Stimulated activated CD8-positive, alpha-beta memory T cell treated with anti-CD3 and anti-CD28 coated beads, Interleukin-12 subunit alpha, Interleukin-12 subunit beta, amount 100 ng/mL, for 24 hours (primary cell): ENCODE data around the gene ZNF277.
"Not testable (repeated sequence)": the region's sequence is repeated elsewhere in the genome, so short reads cannot be mapped to it uniquely, and the experiment has no call there.

Experiments used
- DNase-seq: peaks from one replicate; pipeline ENCODE4 v3.0.0-alpha.2; 2020; ENCODE audit errors: extremely low read depth

The ZNF277 gene

DNA sequence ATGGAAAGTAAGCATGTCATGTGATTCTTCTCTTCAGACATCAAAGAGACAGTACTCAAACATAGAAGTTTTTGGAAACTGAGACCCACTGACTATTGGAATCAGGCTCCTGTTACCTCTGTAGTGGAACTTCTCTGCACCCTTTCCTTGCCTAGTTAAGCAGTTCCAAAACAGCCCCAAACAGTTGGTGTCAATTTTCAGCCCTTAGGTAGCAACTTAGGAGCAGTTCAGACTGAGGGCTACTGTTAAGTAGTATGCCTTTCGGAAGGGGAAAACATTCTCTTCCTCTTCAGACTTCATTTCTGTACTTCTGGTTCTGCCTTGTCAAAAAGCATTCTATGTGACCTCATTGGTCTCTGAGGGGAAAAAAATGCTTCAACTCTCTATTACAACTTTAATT lies 85.7 kb downstream of the ZNF277 start:
- no peak for DNase-seq

DNA sequence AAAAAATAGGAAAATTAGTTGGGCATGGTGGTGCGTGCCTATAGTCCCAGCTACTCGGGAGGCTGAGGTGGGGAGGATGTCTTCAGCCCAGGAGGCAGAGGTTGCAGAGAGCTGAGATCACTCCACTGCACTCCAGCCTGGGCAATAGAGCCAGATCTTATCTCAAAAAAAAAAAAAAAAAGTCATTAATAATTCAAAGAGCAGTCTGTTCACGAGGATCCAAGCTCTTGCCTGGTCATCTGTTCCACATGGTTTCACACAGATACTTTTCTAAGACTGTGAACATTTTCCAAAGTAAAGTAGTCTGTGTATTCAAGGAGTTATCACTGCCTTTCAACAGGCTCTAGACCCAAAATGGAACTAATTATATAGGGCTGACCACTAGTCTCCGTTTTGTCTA lies 86.9 kb downstream of the ZNF277 start:
- DNase-seq: no peak

DNA sequence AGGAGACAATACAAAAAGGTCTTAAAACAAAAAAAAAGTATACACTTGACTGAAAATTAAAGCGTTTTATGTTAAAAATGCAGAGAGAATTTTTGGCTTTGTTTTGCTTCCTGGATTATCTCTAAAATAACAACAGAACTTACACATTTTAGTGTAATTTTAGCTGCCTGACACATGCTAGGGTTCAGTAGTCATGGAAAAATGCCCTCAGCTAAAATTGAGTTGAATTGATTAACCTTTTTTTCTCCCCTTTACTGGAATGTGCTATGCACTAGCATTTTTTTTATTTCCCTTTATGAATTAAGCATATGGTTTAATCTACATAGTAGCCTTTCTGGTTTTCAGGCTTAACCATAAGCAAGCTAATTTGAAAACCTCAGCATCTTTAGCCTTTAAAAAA lies 89.9 kb downstream of the ZNF277 start:
- no peak for DNase-seq

DNA sequence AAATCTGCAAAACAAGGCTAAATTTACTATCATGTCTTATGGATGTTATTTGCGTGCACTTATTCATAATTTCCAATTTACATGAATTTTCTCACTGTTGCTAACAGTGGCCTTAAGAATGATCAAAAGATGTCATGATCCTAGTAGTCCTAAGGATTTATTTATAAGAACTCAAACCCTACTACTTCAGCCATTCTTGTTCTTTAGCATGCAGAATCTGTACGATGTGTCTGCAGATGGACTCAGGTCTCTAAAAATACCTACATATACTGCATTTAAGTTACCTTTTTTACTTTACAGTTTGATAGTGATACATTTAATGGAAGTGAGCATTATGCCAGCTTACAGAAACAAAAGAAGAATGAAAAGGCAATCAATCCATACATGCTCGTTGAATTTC lies 91.2 kb downstream of the ZNF277 start:
- DNase-seq: no peak

DNA sequence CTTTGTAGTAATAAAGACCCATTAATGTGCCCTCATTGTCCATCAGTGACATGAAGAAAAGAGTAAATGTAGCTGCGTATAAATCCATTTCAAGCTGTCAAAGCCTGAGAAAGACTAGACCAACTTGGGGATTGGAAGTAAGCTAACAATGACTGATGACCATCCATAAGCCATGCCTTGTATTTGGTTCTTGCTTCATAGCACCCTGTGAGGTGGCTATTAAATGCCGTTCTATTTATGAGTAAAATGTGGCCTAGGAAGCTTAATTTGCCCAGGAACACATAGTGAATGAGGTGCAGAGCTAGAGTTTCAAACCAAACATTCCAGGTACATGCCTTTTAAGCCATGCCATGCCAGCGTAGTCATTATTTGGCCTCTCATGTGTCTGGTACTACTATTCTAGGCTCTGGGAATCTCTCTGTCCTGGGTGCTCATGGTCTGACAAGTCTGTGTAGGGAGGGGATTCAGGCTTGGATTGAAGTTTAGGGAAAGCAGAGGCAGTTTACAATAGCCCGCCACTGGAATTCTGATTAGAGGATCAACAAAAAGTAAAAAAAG lies 92.1 kb downstream of the ZNF277 start:
- no peak for DNase-seq

DNA sequence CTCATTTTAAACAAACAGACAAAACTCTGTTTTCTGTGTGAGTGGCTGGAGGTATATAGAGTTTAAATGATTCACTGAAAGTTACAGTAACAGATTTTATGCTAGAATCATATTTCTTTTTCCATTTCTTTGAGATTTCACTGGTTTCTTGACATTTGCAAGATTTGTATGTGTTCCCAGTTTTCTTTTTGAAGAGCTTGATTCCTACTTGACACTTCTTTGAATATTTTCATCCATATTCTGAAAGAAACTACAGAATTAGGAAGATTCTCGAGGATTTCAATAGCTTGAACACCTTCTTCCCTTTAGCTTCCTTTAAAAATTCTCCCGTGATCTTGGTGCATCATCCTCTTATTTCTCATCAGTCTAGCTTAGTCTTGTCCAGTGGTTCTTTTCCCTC lies 93.6 kb downstream of the ZNF277 start:
- no peak for DNase-seq

DNA sequence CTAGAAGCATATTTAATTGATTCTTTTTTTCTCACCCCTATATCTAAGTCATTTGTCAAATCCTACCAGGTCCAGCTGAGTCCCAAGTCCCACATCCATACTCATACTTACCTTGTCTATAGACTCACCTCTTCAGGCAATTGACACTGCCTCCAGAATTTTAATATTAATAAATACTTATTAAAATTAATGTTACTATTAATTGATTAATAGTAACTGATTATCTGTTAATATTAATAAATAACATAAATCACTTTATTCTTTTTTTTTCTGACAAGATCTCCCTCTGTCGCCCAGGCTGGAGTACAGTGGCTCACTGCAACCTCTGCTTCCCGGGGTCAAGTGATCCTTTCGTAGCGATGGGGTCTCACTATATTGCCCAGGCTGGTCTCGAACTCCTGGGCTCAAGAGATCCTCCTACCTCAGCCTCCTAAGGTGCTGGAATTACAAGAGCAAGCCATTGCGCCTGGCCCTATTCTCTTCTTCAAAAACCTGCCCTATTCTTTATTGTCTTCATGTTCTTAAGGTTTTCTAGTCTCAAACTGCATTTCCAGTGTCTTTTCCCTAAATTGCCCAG lies 94.4 kb downstream of the ZNF277 start:
- no peak for DNase-seq

DNA sequence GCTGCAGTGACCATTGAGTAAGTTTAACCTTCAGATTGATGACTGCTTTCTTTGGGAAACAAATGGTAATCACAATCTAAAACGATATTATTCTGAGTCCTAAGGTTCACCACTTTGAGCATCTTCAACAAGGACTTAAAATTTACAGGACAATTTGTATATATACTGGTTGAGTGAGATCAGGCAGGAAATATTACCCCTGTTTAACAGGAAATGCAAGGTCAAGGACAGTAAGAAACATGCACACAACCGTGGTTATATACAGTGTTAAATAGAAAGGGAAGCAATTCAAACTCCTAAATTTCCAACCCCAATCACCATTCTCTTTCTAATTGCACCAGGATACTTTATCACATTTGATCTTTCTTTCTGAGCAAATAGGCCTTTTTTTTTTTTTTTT lies 96.1 kb downstream of the ZNF277 start:
- no peak for DNase-seq

DNA sequence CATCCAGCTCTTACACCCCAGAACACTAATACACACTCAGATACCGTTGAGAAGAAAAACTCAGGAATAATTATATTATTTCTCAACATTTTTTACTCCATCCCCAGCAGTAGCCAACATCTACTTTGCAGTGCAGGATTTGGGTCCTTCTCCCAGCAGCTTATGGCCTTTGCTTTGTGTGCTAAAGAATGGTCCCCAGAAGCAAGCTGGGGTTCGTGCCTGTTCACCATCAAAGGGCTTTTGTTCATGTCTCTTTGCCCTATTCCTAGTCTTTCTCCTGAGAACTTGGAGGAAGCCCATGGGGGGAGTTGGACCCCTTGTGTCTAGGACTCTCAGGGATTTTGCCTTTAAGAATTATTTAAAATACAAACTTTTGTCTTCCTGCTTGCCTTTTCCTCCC lies 100.4 kb downstream of the ZNF277 start:
- no peak for DNase-seq

DNA sequence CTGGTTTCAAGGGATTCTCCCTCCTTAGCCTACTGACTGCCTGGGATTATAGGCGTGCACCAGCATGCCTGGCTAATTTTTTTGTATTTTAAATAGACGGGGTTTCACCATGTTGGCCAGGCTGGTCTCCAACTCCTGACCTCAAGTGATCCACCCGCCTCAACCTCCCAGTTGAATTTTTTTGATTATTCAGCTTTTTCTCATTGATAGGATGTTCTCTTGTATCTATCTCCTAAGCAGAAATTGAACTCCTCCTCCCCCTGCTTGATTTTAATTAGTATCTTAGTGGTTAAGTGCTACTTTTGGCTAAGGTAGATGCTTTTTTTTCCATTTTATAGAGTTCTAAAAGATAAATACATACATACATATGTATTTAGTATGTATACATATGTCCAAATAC lies 101.0 kb downstream of the ZNF277 start:
- DNase-seq: no peak

DNA sequence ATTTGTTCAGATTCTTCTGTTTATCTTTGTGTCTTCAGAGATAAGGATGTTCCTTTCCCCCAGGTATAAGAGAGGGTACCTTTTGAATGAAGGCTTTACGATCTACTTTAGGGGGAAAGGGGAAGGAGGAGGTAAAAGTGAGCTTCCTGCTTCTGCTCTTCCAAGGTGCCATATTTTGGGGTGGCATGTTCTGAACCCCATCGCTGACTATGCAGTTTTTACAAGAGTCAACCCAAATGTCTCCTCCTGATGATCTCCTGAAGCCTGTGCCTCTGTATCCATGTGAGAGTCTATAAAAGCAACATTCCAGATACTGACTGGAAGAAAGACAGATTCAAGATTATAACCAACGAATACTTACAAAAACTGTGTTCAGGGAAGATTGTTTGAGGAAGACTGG lies 102.5 kb downstream of the ZNF277 start:
- no peak for DNase-seq

DNA sequence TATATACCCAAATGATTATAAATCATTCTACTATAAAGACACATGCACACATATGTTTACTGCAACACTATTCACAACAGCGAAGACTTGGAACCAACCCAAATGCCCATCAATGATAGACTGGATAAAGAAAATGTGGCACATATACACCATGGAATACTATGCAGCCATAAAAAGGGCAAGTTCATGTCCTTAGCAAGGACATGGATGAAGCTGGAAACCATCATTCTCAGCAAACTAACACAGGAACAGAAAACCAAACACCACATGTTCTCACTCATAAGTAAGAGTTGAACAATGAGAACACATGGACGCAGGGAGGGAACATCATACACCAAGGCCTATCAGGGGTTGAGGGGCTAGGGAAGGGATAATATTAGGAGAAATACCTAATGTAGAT lies 110.3 kb downstream of the ZNF277 start:
- not testable (repeated sequence) for DNase-seq

DNA sequence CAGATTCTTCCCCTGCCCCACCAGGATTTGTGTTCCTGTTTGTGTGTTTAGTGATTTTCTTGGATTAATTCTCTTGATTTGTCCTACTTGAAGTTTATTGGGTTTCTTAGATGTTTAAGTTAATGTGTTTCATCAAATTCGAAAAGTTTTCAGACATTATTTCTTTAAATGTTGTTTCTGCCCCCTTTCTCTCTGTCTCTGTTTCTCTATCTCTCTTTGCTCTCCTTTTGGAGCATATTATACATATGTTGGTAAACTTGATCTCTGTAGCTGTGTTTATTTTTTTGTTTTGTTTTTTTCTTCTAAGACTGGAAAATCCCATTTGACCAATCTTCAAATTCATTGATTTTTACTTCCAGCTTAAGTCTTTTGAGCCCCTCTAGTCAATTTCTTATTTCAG lies 115.6 kb downstream of the ZNF277 start:
- DNase-seq: no peak

DNA sequence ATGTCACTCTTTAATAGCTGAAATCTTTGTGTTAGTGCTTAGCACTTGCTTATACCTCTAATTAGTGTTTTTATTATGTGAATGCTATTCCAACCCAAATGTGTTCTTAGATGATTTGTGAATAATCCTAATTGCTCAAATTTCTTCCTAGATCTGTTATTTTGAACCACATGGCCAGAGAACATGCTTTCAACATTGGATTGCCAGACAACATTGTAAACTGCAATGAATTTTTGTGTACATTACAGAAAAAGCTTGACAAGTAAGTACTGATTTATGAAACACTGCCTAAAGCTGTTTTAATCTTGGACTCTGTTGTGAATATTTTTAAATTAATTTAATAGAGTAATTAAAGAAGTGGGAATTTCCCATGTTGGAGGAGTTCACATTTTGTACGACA lies 121.1 kb downstream of the ZNF277 start:
- no peak for DNase-seq

DNA sequence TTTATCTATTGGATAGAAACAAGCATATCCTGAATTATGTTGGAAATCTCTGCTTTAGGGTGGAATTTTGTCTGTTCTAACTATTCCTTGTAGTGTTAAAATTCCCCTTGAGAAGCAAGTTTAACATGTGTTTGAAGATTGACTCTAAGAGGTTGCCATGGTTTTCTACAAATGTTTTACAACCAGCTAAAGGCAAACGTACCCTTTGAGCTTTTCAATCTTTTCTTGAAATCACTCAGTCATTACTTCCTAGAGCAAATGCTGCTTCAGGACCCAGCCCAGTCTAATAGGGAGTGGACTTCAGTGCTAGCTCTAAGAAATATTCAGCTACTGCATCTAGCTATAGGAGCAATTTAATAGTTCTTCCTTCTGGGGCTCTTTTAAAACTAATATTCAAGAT lies 125.0 kb downstream of the ZNF277 start:
- no peak for DNase-seq

DNA sequence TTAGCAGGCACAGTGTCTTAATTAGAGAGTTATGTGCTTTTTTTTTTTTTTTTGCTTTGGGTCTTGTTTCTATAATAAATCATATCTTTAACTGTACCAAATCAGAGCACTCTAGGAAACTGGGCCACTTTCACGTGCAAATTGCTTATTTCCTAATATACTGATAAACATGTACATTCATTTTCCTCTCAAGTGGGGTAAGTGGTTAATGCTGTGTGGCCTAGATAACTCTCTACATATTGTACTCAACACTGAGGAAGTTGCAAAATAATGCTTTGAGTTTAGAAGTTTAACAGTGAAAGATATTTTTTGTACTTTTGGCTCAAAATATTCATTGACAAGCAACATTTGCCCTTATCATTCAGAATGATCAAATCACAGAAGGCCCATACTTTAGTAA lies 127.9 kb downstream of the ZNF277 start:
- no peak for DNase-seq

DNA sequence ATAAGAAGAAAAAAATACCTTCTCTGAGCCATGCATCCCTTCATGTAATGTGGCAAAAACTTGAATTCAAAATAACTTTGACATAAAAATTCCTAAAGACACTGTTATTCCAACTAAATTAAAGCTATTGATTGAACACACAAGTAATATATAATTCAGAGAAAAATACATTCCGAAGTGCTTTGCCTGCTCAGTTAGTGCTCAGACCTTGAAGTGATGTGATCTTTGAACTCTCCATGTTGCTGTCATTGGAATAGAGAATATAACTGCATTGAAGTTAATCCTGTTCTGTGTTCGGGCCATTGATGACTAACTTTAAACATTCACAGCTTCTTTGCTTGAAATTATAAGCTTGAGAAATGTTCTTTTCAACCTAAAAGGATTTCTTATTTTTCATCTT lies 129.8 kb downstream of the ZNF277 start:
- DNase-seq: no peak

DNA sequence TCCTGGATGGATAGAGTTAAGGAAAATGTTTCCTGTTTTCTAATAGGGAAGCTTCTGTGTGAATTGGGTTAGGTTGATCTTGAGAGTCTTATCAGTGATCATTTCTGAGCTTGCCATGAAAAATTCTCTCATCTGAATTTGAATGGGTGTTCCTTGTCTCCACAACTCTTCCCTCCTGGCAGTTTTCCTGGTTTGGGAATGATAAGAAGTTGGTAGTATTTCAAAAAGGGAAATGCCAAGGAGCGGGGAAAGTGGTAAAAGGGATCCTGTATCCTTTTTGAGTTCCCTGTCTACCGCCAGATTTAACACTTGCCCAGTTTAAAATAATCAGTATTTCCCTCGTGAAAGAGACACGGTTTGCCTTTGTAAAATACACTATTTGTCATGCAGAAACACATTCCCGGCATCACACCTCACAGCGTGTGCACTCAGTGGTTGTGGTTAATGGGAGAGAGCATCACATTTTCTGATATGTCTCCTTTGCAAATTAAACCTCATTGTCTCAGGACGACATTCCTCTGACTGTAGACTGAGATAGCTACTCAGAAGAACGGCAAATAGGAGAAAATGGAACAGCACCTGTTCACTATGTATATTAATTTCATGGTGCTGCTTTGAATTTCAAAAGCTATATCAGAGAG lies 130.6 kb downstream of the ZNF277 start:
- no peak for DNase-seq

DNA sequence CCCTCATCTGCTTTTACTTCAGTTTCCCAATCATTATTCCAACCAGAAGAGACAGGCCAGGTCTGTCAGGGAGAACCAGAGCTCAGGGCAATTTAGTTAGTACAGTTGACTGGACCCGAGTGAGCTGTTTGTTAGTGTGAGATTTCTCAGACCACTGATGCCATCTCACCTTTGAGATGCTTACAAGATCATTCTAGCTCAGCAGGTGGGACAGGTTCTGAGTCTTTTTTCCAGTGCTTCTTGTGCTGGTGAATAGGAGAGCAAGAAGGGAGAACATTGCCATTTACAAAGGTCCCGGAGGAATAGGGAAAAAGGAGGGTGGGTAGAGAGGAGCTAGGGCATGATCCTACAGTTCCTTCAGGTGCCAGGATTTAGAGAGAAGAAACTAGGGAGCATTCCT lies 131.4 kb downstream of the ZNF277 start:
- no peak for DNase-seq

DNA sequence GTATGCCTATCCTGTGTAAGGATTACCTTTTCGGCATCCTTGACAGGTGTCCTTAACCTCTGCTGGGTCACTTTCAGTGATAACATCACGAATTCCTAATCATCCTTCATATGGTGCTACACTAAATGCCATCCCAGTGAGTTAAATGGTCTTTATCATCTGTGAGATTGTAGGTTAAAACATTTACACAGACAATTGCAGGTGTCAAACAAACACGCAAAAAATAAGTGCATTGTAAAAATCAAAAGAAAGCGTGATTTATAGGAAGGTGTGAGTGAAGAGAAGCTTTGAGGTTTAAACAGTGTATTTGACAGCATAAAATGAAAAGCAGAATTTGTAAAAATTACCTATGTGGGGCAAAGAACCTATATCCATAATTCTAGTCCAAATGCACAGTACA lies 132.3 kb downstream of the ZNF277 start:
- no peak for DNase-seq

DNA sequence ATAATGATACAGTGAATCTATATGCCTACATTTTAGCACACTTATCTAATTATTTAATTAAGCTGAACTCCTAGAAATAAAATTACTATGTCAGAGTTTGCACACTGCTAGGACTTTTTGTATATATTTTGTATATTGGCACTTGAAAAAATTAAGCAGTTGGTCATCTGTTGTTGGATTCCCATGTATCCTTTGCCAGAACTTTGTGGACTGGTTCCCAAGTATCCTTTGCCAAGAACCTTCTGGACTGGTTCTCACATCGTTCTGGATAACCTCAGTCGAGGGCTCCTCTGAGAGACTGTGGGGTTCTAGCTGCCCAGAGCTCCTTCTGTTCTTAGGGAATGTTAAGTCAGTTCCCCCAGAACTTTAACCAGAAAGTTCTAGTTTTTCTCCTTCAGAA lies 135.0 kb downstream of the ZNF277 start:
- DNase-seq: no peak

DNA sequence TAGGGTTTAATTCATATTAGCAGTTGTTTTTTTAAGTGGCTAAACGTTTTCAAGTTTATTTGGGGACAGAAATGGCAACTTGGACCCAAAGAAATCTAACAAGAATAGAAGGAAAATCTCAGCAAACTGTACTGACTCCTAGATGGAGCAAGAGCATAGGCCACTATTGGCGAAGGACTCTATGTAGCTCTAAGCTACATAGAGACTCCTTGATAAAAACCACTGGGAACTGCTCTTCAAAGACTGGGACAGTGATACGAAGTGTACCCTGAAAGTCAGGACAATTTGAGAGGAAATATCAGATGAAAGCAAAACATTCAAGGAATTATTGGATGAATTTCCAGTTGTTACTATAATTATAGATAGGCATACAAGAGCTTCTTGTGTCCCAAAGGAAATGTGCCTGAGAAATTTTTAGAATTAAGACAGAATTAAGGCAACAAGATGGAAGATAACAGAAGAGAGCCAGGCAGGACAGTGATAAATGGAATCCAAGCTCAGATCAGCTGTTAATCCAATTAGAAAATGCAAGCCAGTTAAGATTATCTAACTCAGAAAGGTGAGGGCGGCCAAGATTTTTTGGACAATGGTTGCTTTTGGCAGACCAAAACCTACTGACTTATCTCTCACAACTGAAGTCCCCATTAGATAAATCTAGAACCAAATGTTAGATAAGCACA lies 140.0 kb downstream of the ZNF277 start:
- no peak for DNase-seq

DNA sequence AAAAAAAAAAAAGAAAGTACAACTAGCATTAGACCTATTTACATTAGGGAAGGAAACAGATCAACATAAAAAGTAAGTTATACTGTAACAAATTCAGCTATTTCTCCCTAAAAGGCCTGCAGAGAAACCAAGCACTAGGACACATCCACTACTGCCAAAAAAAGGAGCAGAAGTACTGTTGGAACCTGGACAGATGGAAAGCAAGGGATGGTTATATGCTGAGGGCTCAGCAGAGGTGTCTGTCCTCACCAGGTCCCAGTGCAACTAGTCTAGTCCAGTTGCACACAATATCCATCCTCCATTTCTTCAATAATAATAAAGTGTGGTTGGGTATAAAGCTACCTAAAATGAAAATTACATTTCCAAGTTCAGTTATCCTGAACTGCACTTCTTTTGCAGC lies 140.6 kb downstream of the ZNF277 start:
- no peak for DNase-seq
